Calu3 (cell line): Measurements from ENCODE around the gene MACROD2. TPM values are rescaled to one million over a fixed set of nuclear protein-coding genes. Genes with fewer than 3 reads are reported as not detected.
"Not testable (repeated sequence)": the region's sequence is repeated elsewhere in the genome, so short reads cannot be mapped to it uniquely, and the experiment has no call there.

Source experiments
- BruUV-seq: library from RNA; stranded (reverse); fragments of 400-500 nt; replicated peaks from 2 replicates; lab custom pipeline; 2021; lab: Mats Ljungman, UMichigan
- CTCF ChIA-PET: fragments of 300-600 bp; sonication (Branson Sonifier 250); formaldehyde crosslinking; loops from one replicate; lab custom pipeline; 2022; ENCODE audit warnings: antibody characterized with exemption; lab: Charles Lee
- DNase-seq: peaks from one replicate; pipeline ENCODE4 v3.0.0; 2022
- H3K27ac Mint-ChIP-seq: one replicate; pipeline ENCODE4 v1.8.0; 2022; ENCODE audit warnings: mixed read lengths; ENCODE audit not compliant: unreplicated experiment
- H3K27me3 Mint-ChIP-seq: one replicate; pipeline ENCODE4 v1.8.0; 2022; ENCODE audit warnings: mixed read lengths; ENCODE audit not compliant: unreplicated experiment
- H3K36me3 Mint-ChIP-seq: one replicate; pipeline ENCODE4 v1.8.0; 2022; ENCODE audit warnings: mild to moderate bottlenecking, moderate library complexity, mixed read lengths; ENCODE audit not compliant: insufficient read depth, unreplicated experiment
- H3K4me1 Mint-ChIP-seq: one replicate; pipeline ENCODE4 v1.8.0; 2022; ENCODE audit warnings: mild to moderate bottlenecking, low read depth, mixed read lengths; ENCODE audit not compliant: unreplicated experiment
- H3K4me3 Mint-ChIP-seq: one replicate; pipeline ENCODE4 v1.8.0; 2022; ENCODE audit warnings: mild to moderate bottlenecking, low read depth, moderate library complexity, mixed read lengths; ENCODE audit not compliant: unreplicated experiment
- H3K9me3 Mint-ChIP-seq: one replicate; pipeline ENCODE4 v1.8.0; 2022; ENCODE audit warnings: low read depth, mixed read lengths; ENCODE audit not compliant: unreplicated experiment
- CTCF ChIP-seq: fragments of 200-600 bp; IDR thresholded peaks from one replicate; pipeline ENCODE4 v1.8.0; 2022; ENCODE audit warnings: antibody characterized with exemption; ENCODE audit not compliant: unreplicated experiment
- intact Hi-C: fragments of 100-400 bp; cut with micrococcal nuclease; formaldehyde crosslinking; loops from one replicate; pipeline ENCODE4 v1.10.0; 2022; ENCODE audit not compliant: unreplicated experiment
- total RNA-seq: library from RNA; stranded (reverse); gene quantifications from 2 replicates; pipeline ENCODE4 v1.2.3, GENCODE V29; 2022

MACROD2 gene
- total RNA-seq, 1 experiment from 2014 or later: 29.4 TPM

DNA sequence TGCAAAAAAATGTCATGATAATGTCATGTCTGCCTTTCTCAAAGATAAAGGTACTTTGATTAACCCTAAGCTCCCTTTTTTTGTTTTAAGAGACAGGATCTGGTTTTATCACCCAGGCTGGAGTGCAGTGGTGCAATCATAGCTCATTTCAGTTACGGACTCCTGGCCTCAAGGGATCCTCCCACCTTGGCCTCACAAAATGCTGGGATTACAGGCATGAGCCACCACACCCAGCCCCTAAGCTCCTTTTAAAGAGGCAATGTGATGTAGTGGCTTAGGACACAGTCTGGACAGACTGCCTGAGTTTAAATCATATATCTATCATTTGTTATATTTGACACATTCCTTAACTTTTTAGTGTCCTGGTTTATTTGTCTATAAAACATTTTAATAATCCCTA, 265.1 kb downstream of the MACROD2 start:
- Mint-ChIP-seq H3K9me3 (no peaks in the 10 kb centered on the region), H3K4me1 (no peaks in the 10 kb centered on the region), H3K36me3 (no peaks in the 10 kb centered on the region), H3K27me3 (no peaks in the 10 kb centered on the region), H3K27ac (no peak overlapping the region), H3K4me3 (no peak overlapping the region)
- CTCF ChIA-PET: no interaction called here
- no peak for DNase-seq
- TF ChIP-seq CTCF: no peak
- intact Hi-C loops: no loop called here
- BruUV-seq: no TSS peak

DNA sequence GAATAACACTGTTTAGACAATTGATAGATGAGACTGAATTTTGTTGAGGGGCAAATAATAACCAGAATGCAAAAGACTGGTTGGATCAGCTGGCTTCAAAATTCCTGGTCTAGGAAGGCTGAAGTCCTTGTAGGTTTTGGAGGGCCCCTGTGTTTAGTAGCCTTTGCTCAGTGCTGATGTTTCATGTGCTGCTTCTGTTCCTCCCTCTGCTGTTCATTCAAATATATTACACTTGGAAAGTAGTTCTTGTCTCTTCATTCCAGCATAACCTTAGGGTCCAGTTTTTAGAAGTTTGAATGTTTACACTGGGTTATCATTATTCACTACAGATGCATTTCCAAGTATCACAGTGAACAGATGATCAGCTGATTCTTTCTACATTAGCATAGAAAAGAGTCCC, 269.6 kb downstream of the MACROD2 start:
- Mint-ChIP-seq H3K36me3 (no peaks in the 10 kb centered on the region), H3K4me3 (no peak overlapping the region), H3K27ac (no peak overlapping the region), H3K27me3 (no peaks in the 10 kb centered on the region), H3K9me3 (no peaks in the 10 kb centered on the region), H3K4me1 (no peaks in the 10 kb centered on the region)
- no peak for DNase-seq
- intact Hi-C loops: loop anchor here (1.0 kb wide), 1 partner anchor 75 kb away; no protein-coding TSS in a partner anchor
- CTCF ChIA-PET: interaction anchor here (1.0 to 1.4 kb wide), 2 partner anchors 72 to 75 kb away, joined by 4 to 5 read pairs; no protein-coding TSS in a partner anchor
- TF ChIP-seq CTCF: no peak
- no TSS peak for BruUV-seq

DNA sequence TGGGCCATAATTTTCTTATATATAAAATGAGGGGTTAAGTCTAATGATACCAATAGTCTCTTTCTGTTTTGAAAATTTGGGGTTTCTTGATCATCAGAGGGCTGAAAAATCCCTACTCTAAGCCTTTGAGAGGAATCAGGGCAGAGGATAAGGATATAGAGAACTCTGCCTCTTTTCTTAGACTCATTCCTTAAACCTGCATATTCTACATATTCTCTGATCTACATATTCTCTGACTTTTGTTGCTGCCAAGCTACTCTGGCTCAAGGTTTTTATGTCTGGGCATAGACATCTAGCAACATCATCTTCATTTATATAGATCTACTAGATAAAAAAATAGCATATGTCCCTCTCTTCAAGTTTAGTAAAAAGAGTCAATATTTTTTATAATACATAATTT, 270.9 kb downstream of the MACROD2 start:
- H3K9me3 Mint-ChIP-seq: no peaks in the 10 kb centered on the region
- BruUV-seq: no TSS peak
- H3K27me3 Mint-ChIP-seq: no peaks in the 10 kb centered on the region
- no peak for DNase-seq
- intact Hi-C loops: no loop called here
- TF ChIP-seq CTCF: no peak
- H3K27ac Mint-ChIP-seq: no peak overlapping the region
- no peaks in the 10 kb centered on the region for H3K36me3 Mint-ChIP-seq
- CTCF ChIA-PET: no interaction called here
- H3K4me3 Mint-ChIP-seq: no peak overlapping the region
- H3K4me1 Mint-ChIP-seq: no peaks in the 10 kb centered on the region

DNA sequence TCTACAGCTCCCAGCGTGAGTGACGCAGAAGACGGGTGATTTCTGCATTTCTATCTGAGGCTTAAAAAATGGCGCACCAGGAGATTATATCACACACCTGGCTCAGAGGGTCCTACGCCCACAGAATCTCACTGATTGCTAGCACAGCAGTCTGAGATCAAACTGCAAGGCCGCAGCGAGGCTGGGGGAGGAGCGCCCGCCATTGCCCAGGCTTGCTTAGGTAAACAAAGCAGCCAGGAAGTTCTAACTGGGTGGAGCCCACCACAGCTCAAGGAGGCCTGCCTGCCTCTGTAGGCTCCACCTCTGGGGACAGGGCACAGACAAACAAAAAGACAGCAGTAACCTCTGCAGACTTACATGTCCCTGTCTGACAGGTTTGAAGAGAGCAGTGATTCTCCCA, 275.4 kb downstream of the MACROD2 start:
- BruUV-seq, H3K27ac Mint-ChIP-seq, DNase-seq, H3K9me3 Mint-ChIP-seq, H3K36me3 Mint-ChIP-seq, H3K27me3 Mint-ChIP-seq, H3K4me1 Mint-ChIP-seq, CTCF ChIA-PET, intact Hi-C loops, H3K4me3 Mint-ChIP-seq: not testable (repeated sequence)

- intact Hi-C loops: no loop called here
- H3K4me3 Mint-ChIP-seq: no peak overlapping the region
- TF ChIP-seq CTCF: no peak
These were observed 286.8 kb downstream of the MACROD2 start for GRCh38 chr20:14282140-14282539.

More at GRCh38 chr20:14282140-14282539, 286.8 kb downstream of the MACROD2 start:
- BruUV-seq: no TSS peak
- peaks cover 4% of the 10 kb centered on the region for H3K9me3 Mint-ChIP-seq
- no peak for DNase-seq
- H3K4me1 Mint-ChIP-seq: no peaks in the 10 kb centered on the region
- no peak overlapping the region for H3K27ac Mint-ChIP-seq
- CTCF ChIA-PET: no interaction called here
- H3K36me3 Mint-ChIP-seq: no peaks in the 10 kb centered on the region
- no peaks in the 10 kb centered on the region for H3K27me3 Mint-ChIP-seq
